GM19324 (cell line): ENCODE measurements around the gene TF.

Experiments
- ATAC-seq: cut with Tn5 transposase; IDR thresholded peaks from one replicate; pipeline ENCODE4 v1.9.1; 2021; ENCODE audit warnings: mild to moderate bottlenecking, moderate library complexity; ENCODE audit not compliant: unreplicated experiment, low FRiP score

TF gene

GRCh38 chr3:133833880-133834620, 87.9 kb downstream of the TF start:
- ATAC-seq: no peak

- ATAC-seq: no peak
These were observed 88.6 kb downstream of the TF start for GRCh38 chr3:133834621-133835417.

GRCh38 chr3:133835418-133835743, 89.2 kb downstream of the TF start:
- ATAC-seq: no peak

GRCh38 chr3:133835961-133836360, 89.8 kb downstream of the TF start:
- ATAC-seq: no peak

GRCh38 chr3:133836497-133837158, 90.4 kb downstream of the TF start:
- no peak for ATAC-seq

GRCh38 chr3:133837487-133838295, 91.5 kb downstream of the TF start:
- ATAC-seq: no peak

GRCh38 chr3:133838296-133838789, 92.2 kb downstream of the TF start:
- ATAC-seq: no peak

GRCh38 chr3:133838916-133839800, 93.0 kb downstream of the TF start:
- no peak for ATAC-seq

- no peak for ATAC-seq
These were observed 94.0 kb downstream of the TF start for GRCh38 chr3:133840055-133840737.

GRCh38 chr3:133840767-133841166, 94.6 kb downstream of the TF start:
- no peak for ATAC-seq

- ATAC-seq: no peak
These were observed 95.0 kb downstream of the TF start for GRCh38 chr3:133841196-133841595.

- ATAC-seq: no peak
These were observed 96.0 kb downstream of the TF start for GRCh38 chr3:133842158-133842557.

GRCh38 chr3:133843634-133844033, 97.4 kb downstream of the TF start:
- no peak for ATAC-seq

GRCh38 chr3:133845127-133845526, 98.9 kb downstream of the TF start:
- ATAC-seq: no peak
